ENCODE measurements around the gene PYCARD.

PYCARD gene

DNA sequence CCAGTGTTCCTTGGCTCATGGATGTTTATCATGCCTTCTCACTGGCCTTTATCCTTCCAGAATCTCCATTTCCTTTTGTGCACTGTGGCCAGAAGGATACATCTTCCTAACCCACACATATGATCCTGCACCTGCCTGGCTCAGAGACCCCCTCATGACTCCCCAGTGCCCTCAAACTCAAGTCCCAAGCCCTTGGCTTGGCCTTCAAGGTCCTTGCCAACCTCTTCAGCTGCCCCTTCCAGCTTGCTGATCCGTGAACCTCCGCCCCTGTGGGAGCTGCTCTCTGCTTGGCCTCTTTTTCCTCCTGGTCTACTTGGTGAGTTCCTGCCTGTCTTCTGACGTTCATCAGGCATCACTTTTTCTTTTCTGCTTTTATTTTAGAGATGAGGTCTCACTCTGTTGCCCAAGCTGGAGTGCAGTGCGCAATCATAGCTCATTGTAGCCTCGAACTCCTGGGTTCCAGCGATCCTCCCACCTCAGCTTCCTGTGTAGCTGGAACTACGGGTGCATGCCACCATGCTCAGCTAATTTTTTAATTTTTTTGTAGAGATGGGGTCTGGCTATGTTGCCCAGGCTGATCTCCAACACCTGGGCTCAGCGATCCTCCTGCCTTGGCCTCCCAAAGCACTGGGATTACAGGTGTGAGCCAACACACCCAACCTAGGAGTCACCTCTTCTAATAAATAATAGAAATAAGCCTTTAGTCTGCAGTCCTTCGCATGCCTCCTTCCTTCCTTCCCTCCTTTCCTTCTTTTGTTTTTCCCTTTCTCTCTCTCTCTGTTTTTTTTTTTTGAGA lies 2.5 kb upstream of the PYCARD start:
- H2BK12ac ChIP-seq (ENCODE audit: low read length in 2 of 2), result no peak overlapping the region
- H2BK15ac ChIP-seq (ENCODE audit: low read depth, poor library complexity, severe bottlenecking), result no peak overlapping the region
- peaks cover 15% of the 10 kb centered on the region for H3K4me1 ChIP-seq (ENCODE audit: control insufficient read depth, insufficient read depth, low read depth, low read length)
- H4K91ac ChIP-seq (ENCODE audit: low read length), result no peak overlapping the region
- H3K18ac ChIP-seq (ENCODE audit: low read depth in 1 of 2, low read length in 2 of 2), result no peak overlapping the region
- no peaks in the 10 kb centered on the region for H3K9me3 ChIP-seq (ENCODE audit: control insufficient read depth, low read length)
- H3K27ac ChIP-seq (ENCODE audit: low read length, poor library complexity, severe bottlenecking), result no peak overlapping the region
- H3K36me3 ChIP-seq (ENCODE audit: control insufficient read depth in 1 of 2, insufficient read depth in 2 of 2, low read depth in 1 of 2, low read length in 2 of 2), result peaks cover 5 to 13% of the 10 kb centered on the region in 2 experiments
- H3K14ac ChIP-seq (ENCODE audit: low read length in 2 of 2), result no peak overlapping the region
- H3K27me3 ChIP-seq (ENCODE audit: control insufficient read depth in 1 of 2, insufficient read depth in 1 of 2, low read length in 2 of 2), result peaks cover 33 to 44% of the 10 kb centered on the region in 2 experiments
- no peak overlapping the region for H3K4me3 ChIP-seq (ENCODE audit: insufficient read depth in 1 of 2, low read depth in 1 of 2, low read length in 2 of 2)
- H3K23ac ChIP-seq (ENCODE audit: low read length in 2 of 2), result no peak overlapping the region
- no peak overlapping the region for H2BK5ac ChIP-seq (ENCODE audit: low read depth, low read length, poor library complexity, severe bottlenecking)
- no peak overlapping the region for H2BK120ac ChIP-seq (ENCODE audit: low read depth, low read length)
- H3K4me2 ChIP-seq (ENCODE audit: low read length, poor library complexity, severe bottlenecking), result no peak overlapping the region
- no peak overlapping the region for H3K9ac ChIP-seq (ENCODE audit: low read length)
- DNase-seq, result no peak
- H4K8ac ChIP-seq (ENCODE audit: low read length), result no peak overlapping the region
- H3K4ac ChIP-seq (ENCODE audit: low read depth in 1 of 2, low read length in 2 of 2), result no peak overlapping the region
- 90% methylated on average over 8 of the region's 9 CpGs for WGBS
- no peak overlapping the region for H2AFZ ChIP-seq (ENCODE audit: low read depth, low read length)
- H2AK5ac ChIP-seq (ENCODE audit: low read length, severe bottlenecking), result no peak overlapping the region
- H3K79me1 ChIP-seq (replicated peaks; ENCODE audit: low read length, poor library complexity, severe bottlenecking), result no peaks in the 10 kb centered on the region

DNA sequence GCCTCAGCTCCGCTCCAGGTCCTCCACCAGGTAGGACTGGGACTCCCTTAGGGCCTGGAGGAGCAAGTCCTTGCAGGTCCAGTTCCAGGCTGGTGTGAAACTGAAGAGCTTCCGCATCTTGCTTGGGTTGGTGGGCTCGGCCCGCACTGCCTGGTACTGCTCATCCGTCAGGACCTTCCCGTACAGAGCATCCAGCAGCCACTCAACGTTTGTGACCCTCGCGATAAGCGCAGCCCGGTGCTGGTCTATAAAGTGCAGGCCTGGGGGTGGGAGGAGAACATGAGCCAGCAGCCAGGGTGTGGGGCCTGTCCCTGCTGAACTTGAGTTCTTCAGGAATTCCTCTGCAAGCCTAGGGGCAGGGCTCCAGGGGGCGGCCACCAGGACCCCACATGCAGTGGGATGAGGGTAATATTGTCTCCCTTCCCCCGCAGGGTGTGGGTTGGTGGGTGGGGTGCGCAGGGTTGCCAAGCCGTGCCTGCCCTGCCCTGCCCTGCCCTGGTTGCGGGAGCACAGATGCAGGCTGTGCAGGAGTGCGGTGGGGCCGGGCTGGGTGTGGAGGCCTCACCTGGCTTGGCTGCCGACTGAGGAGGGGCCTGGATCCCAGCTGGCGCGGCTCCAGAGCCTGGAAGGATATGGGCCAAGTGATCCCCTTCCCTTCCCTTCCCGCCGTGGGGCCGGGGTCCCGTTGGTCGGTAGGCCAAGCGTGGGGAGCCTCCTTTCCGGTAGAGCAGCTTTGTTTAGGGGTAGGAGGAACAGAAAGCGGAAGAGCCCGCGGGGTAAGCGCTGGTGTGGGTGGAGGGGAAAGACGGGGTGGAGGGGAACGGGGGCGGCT lies 762 bp downstream of the PYCARD start:
- 19% methylated on average over 27 of the region's 35 CpGs for WGBS
- peak overlapping the region; percentile 88 for H2AFZ ChIP-seq (ENCODE audit: low read depth, low read length)
- H4K91ac ChIP-seq (ENCODE audit: low read length), result peak overlapping the region; percentile 54
- peaks cover 5 to 20% of the 10 kb centered on the region in 2 experiments for H3K27me3 ChIP-seq (ENCODE audit: control insufficient read depth in 1 of 2, insufficient read depth in 1 of 2, low read length in 2 of 2)
- H2BK15ac ChIP-seq (ENCODE audit: low read depth, poor library complexity, severe bottlenecking), result no peak overlapping the region
- peaks cover 15% of the 10 kb centered on the region for H3K4me1 ChIP-seq (ENCODE audit: control insufficient read depth, insufficient read depth, low read depth, low read length)
- peaks cover 34 to 37% of the 10 kb centered on the region in 2 experiments for H3K36me3 ChIP-seq (ENCODE audit: control insufficient read depth in 1 of 2, insufficient read depth in 2 of 2, low read depth in 1 of 2, low read length in 2 of 2)
- DNase-seq, result peak; percentile 45
- H3K27ac ChIP-seq (ENCODE audit: low read length, poor library complexity, severe bottlenecking), result no peak overlapping the region
- peaks cover 9% of the 10 kb centered on the region for H3K79me1 ChIP-seq (replicated peaks; ENCODE audit: low read length, poor library complexity, severe bottlenecking)
- peak overlapping the region; percentile 37 to 81 for H3K18ac ChIP-seq (ENCODE audit: low read depth in 1 of 2, low read length in 2 of 2)
- peak overlapping the region in 1 of 2 experiments; percentile 86 for H3K23ac ChIP-seq (ENCODE audit: low read length in 2 of 2)
- H3K4me2 ChIP-seq (ENCODE audit: low read length, poor library complexity, severe bottlenecking), result peak overlapping the region; percentile 98
- peak overlapping the region; percentile 84 for H3K9ac ChIP-seq (ENCODE audit: low read length)
- H3K9me3 ChIP-seq (ENCODE audit: control insufficient read depth, low read length), result no peaks in the 10 kb centered on the region
- H3K4ac ChIP-seq (ENCODE audit: low read depth in 1 of 2, low read length in 2 of 2), result peak overlapping the region; percentile 9 to 71
- H4K8ac ChIP-seq (ENCODE audit: low read length), result peak overlapping the region; percentile 59
- peak overlapping the region; percentile 71 to 90 for H3K4me3 ChIP-seq (ENCODE audit: insufficient read depth in 1 of 2, low read depth in 1 of 2, low read length in 2 of 2)
- no peak overlapping the region for H2BK5ac ChIP-seq (ENCODE audit: low read depth, low read length, poor library complexity, severe bottlenecking)
- H3K14ac ChIP-seq (ENCODE audit: low read length in 2 of 2), result peak overlapping the region in 1 of 2 experiments; percentile 99
- H2BK120ac ChIP-seq (ENCODE audit: low read depth, low read length), result no peak overlapping the region
- peak overlapping the region in 1 of 2 experiments; percentile 67 for H2BK12ac ChIP-seq (ENCODE audit: low read length in 2 of 2)
- H2AK5ac ChIP-seq (ENCODE audit: low read length, severe bottlenecking), result no peak overlapping the region

DNA sequence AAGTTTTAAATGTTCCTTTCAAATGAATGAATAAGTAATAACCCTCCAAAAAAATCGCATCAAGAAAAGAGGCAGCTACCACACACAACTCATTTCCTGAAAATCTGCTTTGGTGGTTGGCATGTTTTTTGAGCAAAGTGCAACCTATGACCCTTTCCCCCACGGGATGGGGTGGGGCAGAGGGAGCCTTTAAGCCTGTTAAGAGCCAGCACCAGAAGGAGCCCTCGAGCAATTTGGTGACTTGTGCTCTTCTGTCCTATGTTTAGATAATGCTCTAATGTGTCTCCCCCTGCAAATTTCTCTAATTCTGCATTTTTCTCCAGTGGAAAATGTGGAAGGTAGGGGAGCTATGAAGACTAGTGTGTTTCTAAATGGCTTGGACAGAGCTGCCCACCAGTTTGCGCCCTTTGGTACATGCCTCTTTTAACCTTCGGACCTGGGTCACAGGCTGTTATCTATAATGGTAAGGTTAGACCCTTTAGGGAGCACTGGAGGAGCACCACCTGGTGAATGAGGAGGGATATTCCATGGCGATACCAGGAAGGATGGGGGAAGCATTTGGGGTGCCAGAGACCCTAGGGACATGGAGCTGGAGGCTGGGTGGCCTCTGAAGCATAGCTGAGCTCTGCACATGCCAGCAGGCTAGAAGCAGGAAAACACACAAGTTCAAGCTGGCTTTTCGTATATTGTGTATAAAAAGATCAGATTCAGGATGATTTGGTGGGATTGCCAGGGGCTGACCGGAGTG lies 1.6 kb downstream of the PYCARD start:
- Histone ChIP-seq H3K27me3 (ENCODE audit: control insufficient read depth in 1 of 2, insufficient read depth in 1 of 2, low read length in 2 of 2) (peaks cover 0 to 17% of the 10 kb centered on the region in 2 experiments), H3K9me3 (ENCODE audit: control insufficient read depth, low read length) (no peaks in the 10 kb centered on the region), H3K23ac (ENCODE audit: low read length in 2 of 2) (no peak overlapping the region), H2BK120ac (ENCODE audit: low read depth, low read length) (no peak overlapping the region), H3K9ac (ENCODE audit: low read length) (peak overlapping the region; percentile 84), H3K4me2 (ENCODE audit: low read length, poor library complexity, severe bottlenecking) (no peak overlapping the region), H4K8ac (ENCODE audit: low read length) (peak overlapping the region; percentile 16), H3K18ac (ENCODE audit: low read depth in 1 of 2, low read length in 2 of 2) (no peak overlapping the region), H2BK12ac (ENCODE audit: low read length in 2 of 2) (no peak overlapping the region), H2BK15ac (ENCODE audit: low read depth, poor library complexity, severe bottlenecking) (no peak overlapping the region), H3K14ac (ENCODE audit: low read length in 2 of 2) (no peak overlapping the region), H3K4me1 (ENCODE audit: control insufficient read depth, insufficient read depth, low read depth, low read length) (peaks cover 15% of the 10 kb centered on the region), H3K79me1 (replicated peaks; ENCODE audit: low read length, poor library complexity, severe bottlenecking) (peaks cover 12% of the 10 kb centered on the region), H3K4me3 (ENCODE audit: insufficient read depth in 1 of 2, low read depth in 1 of 2, low read length in 2 of 2) (peak overlapping the region in 1 of 2 experiments; percentile 90), H2AK5ac (ENCODE audit: low read length, severe bottlenecking) (no peak overlapping the region), H3K4ac (ENCODE audit: low read depth in 1 of 2, low read length in 2 of 2) (no peak overlapping the region), H4K91ac (ENCODE audit: low read length) (no peak overlapping the region), H3K36me3 (ENCODE audit: control insufficient read depth in 1 of 2, insufficient read depth in 2 of 2, low read depth in 1 of 2, low read length in 2 of 2) (peaks cover 42 to 45% of the 10 kb centered on the region in 2 experiments), H2AFZ (ENCODE audit: low read depth, low read length) (no peak overlapping the region), H3K27ac (ENCODE audit: low read length, poor library complexity, severe bottlenecking) (no peak overlapping the region), H2BK5ac (ENCODE audit: low read depth, low read length, poor library complexity, severe bottlenecking) (no peak overlapping the region)
- peak; percentile 41 for DNase-seq
- WGBS, result 74% methylated on average over 6 of the region's 8 CpGs

Measured in mesenchymal stem cell (in vitro differentiated cells and primary cell).